Uterus (tissue), 4 donors: ENCODE measurements around the gene PHLPP1. TPM values are rescaled to one million over a fixed set of nuclear protein-coding genes. Genes with fewer than 3 reads are reported as not detected.

ENCODE experiments used
- DNase-seq, 2 donors: peaks; one replicate each; pipeline ENCODE4 v3.0.0-alpha.2; 2019 to 2020
- H3K27ac ChIP-seq, 2 donors: fragments of 200-600 bp; sonication (generic); 1 replicate in 1 of 2; 2 replicates in 1 of 2; pipeline ENCODE4 v1.5.1; 2016 to 2018
- H3K27me3 ChIP-seq, 2 donors: fragments of 200-600 bp; sonication (generic); one replicate each; pipeline ENCODE4 v1.5.1; 2018 to 2019; ENCODE audit warnings: control low read depth in 1 of 2
- H3K36me3 ChIP-seq, 2 donors: fragments of 200-600 bp; sonication (generic); one replicate each; pipeline ENCODE4 v1.5.1; 2019; ENCODE audit warnings: control low read depth in 1 of 2
- H3K4me1 ChIP-seq, 2 donors: fragments of 200-600 bp; sonication (generic); one replicate each; pipeline ENCODE4 v1.5.1; 2018 to 2019; ENCODE audit warnings: control low read depth in 1 of 2
- H3K4me3 ChIP-seq, 2 donors: fragments of 200-600 bp; sonication (generic); 1 replicate in 1 of 2; 2 replicates in 1 of 2; pipeline ENCODE4 v1.5.1; 2018 to 2019; ENCODE audit warnings: mild to moderate bottlenecking in 1 of 2
- H3K9me3 ChIP-seq, 2 donors: fragments of 200-600 bp; sonication (generic); one replicate each; pipeline ENCODE4 v1.5.1; 2019; ENCODE audit warnings: control low read depth in 1 of 2
- CTCF ChIP-seq, 4 experiments: fragments of 200-600 bp in 2 of 4; fragments of 450-650 bp in 2 of 4; sonication (generic) in 2 of 4; IDR thresholded peaks; one replicate each; pipeline ENCODE4 v1.5.1; 2016 to 2019; ENCODE audit warnings: antibody characterized with exemption in 4 of 4, mild to moderate bottlenecking in 2 of 4, moderate library complexity in 1 of 4
- POLR2A ChIP-seq, 2 donors: fragments of 450-650 bp; IDR thresholded peaks; one replicate each; pipeline ENCODE4 v1.6.1; 2016; ENCODE audit warnings: antibody characterized with exemption in 2 of 2, mild to moderate bottlenecking in 1 of 2, moderate library complexity in 1 of 2
- intact Hi-C: fragments of 100-400 bp; cut with DNase I; formaldehyde crosslinking; loops from one replicate; pipeline ENCODE4 v1.15.1; 2023; ENCODE audit warnings: low total_unique reads
- total RNA-seq, 4 donors: library from RNA; depleted of rRNA in 3 of 4; stranded (reverse); fragments of >200 nt in 3 of 4; gene quantifications; one replicate each; pipeline versions ENCODE4 v1.1.0 to v1.2.4, GENCODE V29; 2014 to 2023
- donor health status: DM: yes; HTN: yes; CAD: no.

PHLPP1 gene
- total RNA-seq, 4 donors from 2014 or later, result 10.6 to 32.4 (median 14.1) TPM

DNA sequence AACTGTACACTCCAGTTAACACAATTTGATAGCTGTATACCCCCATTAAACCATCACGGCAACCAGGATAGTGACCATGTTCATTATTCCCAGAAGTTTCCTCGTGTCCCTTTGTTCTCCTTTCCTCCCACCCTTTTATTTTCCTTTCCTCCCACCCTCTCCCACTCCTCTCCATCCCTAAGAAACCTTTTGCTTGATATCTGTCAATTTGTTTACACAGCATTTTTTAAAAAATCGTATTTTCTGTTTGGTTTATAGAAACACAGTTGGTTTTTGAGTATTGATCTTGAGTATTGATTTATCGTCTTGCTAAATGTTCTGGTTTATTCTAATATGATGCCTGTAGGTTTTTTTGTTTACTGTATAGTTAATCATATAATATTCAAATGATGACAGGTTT, 119.4 kb downstream of the PHLPP1 start:
- no peaks in the 10 kb centered on the region for H3K27me3 ChIP-seq
- H3K27ac ChIP-seq, result no peak overlapping the region
- TF ChIP-seq POLR2A (IDR thresholded peaks at IDR 0.05) (no peak), CTCF (IDR thresholded peaks at IDR 0.05) (no peak)
- intact Hi-C loops, result no loop called here
- H3K9me3 ChIP-seq, result no peaks in the 10 kb centered on the region
- no peak overlapping the region for H3K4me3 ChIP-seq
- DNase-seq, result no peak
- no peaks in the 10 kb centered on the region for H3K4me1 ChIP-seq
- H3K36me3 ChIP-seq, result no peaks in the 10 kb centered on the region

DNA sequence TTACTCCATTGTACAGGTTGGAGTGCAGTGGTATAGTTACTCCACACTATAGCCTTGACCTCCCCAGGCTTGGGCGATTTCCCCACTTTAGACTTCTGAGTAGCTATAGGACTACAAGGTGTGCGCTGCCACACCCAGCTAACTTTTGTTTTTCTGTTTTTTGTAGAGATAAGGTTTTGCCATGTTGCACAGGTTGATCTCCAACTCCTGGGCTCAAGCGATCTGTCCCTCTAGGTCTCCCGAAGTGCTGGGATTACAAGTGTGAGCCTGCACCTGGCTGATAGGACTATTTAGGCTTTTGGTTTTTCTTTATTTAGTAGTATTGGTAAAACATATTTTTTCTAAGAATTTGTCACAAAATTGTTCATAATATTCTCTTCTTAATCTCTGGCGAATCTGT, 121.7 kb downstream of the PHLPP1 start:
- H3K27ac ChIP-seq, result no peak overlapping the region
- H3K4me3 ChIP-seq, result no peak overlapping the region
- TF ChIP-seq CTCF (IDR thresholded peaks at IDR 0.05) (no peak), POLR2A (IDR thresholded peaks at IDR 0.05) (no peak)
- no peaks in the 10 kb centered on the region for H3K4me1 ChIP-seq
- H3K36me3 ChIP-seq, result no peaks in the 10 kb centered on the region
- no peak for DNase-seq
- no peaks in the 10 kb centered on the region for H3K9me3 ChIP-seq
- no peaks in the 10 kb centered on the region for H3K27me3 ChIP-seq
- intact Hi-C loops, result no loop called here

DNA sequence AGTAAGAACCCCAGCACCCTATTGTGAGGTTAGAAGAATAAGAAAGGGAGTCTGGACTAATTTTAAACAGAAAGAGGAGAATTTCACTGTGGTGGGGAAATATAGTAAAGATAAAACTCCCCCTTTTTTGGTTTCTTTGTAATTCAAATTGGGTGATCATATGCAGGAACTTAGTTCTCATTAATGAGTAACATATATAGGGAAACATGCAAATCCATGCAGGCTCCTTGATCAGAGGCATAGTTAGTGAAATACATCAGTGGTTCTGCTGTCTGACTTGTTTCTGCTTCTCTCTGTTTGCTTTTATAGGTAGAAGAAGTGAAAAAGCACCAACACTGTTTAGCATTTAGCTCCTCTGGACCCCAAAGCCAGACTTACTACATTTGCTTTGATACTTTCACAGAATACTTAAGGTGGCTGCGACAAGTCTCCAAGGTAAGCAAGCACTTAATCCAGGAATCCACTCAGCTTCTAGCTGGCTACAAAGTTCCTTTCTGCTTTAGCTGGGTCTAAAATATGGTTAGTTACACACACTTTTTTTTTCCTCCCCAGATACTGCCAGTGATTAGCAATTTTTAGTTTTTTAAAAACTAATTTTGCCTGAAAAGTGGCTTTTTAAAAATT, 123.2 kb downstream of the PHLPP1 start:
- no peak for DNase-seq
- intact Hi-C loops, result no loop called here
- Histone ChIP-seq H3K4me1 (no peaks in the 10 kb centered on the region), H3K27me3 (no peaks in the 10 kb centered on the region), H3K36me3 (no peaks in the 10 kb centered on the region), H3K4me3 (no peak overlapping the region), H3K27ac (no peak overlapping the region), H3K9me3 (no peaks in the 10 kb centered on the region)
- no peak for TF ChIP-seq CTCF (IDR thresholded peaks at IDR 0.05)
- no peak for TF ChIP-seq POLR2A (IDR thresholded peaks at IDR 0.05)

DNA sequence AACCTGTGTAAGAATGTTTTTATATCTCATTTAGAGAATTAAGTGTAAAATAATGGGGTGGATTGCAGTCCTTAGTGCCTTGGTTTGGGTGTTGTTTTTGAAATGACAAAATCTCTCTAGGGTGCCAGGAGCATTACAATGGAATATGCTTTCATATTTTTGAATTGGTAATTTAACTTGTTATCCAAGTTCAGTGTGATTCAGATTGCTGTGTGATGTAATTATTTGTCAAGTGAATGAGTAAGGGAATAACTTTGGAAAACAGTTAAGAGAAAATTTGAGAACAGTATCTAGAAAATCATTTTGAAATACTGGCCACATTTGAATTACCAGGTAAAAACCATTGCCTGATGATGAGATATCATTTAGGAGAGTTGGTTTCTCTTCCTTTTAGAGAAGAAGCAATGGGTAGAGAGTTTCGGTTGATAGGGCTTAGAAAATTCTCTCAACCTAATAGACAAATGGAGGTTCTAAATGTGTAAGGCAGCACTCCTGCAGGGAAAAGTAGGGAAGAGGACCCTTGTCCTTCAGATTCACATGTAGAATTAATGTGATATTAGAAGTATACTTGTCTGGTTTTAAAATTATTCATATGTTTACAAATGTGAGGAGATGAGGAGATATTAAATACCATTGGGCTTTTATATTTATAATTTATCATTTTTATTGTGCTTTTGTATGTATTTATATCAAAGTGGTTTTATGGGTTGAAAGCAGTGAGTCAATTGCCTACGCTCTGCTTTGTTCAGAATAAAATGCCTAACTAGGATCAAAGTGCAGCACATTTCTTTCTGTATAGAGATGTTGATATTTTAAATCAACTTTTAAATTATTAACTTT, 124.8 kb downstream of the PHLPP1 start:
- no peak for DNase-seq
- Histone ChIP-seq H3K4me1 (no peaks in the 10 kb centered on the region), H3K9me3 (no peaks in the 10 kb centered on the region), H3K27me3 (no peaks in the 10 kb centered on the region), H3K4me3 (no peak overlapping the region), H3K36me3 (no peaks in the 10 kb centered on the region), H3K27ac (no peak overlapping the region)
- no peak for TF ChIP-seq CTCF (IDR thresholded peaks at IDR 0.05)
- TF ChIP-seq POLR2A (IDR thresholded peaks at IDR 0.05), result no peak
- intact Hi-C loops, result no loop called here

DNA sequence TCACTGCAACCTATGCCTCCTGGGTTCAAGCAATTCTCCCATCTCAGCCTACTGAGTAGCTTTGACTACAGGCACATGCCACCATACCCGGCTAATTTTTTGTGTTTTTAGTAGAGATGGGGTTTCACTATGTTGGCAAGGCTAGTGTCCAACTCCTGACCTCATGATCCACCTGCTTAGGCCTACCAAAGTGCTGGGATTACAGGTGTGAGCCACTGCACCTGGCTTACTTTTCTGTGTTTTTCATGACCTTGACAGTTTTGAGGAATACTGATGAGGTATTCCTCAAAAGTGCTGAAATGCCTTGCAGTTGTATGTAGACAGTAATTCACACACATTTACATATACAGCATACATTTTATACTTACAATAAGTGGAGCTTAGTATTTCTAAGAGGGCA, 126.1 kb downstream of the PHLPP1 start:
- H3K4me1 ChIP-seq, result no peaks in the 10 kb centered on the region
- H3K36me3 ChIP-seq, result no peaks in the 10 kb centered on the region
- no peaks in the 10 kb centered on the region for H3K27me3 ChIP-seq
- DNase-seq, result no peak
- H3K9me3 ChIP-seq, result no peaks in the 10 kb centered on the region
- H3K27ac ChIP-seq, result no peak overlapping the region
- intact Hi-C loops, result no loop called here
- TF ChIP-seq POLR2A (IDR thresholded peaks at IDR 0.05) (no peak), CTCF (IDR thresholded peaks at IDR 0.05) (no peak)
- no peak overlapping the region for H3K4me3 ChIP-seq
